Body of pancreas (tissue), 4 donors: ENCODE results near the gene IL1R1. TPM values are rescaled to one million over a fixed set of nuclear protein-coding genes. Genes with fewer than 3 reads are reported as not detected.

ENCODE experiments used
- ATAC-seq: fragments of 150-250 bp; one replicate; pipeline ENCODE4 v1.9.1; 2016
- DNase-seq, 4 donors: peaks; one replicate each; pipeline ENCODE4 v3.0.0-alpha.2; 2019
- H3K27ac ChIP-seq, 4 donors: fragments of 200-600 bp; sonication (generic); 1 replicate in 3 of 4; 2 replicates in 1 of 4; pipeline versions ENCODE4 v1.5.1 to v1.6.1; 2016 to 2019; ENCODE audit warnings: mild to moderate bottlenecking in 1 of 4, mixed read lengths in 1 of 4, moderate library complexity in 1 of 4
- H3K27me3 ChIP-seq, 2 donors: fragments of 200-600 bp; sonication (generic); one replicate each; pipeline ENCODE4 v1.6.0; 2016; ENCODE audit warnings: mild to moderate bottlenecking in 1 of 2
- H3K36me3 ChIP-seq, 2 donors: fragments of 200-600 bp; sonication (generic); replicated peaks in 1 of 2; 2 replicates each; pipeline ENCODE4 v1.5.1; 2016; ENCODE audit warnings: low read depth in 2 of 2; ENCODE audit not compliant: insufficient read depth in 1 of 2
- H3K4me1 ChIP-seq: fragments of 200-600 bp; sonication (generic); one replicate; pipeline ENCODE4 v1.6.0; 2016
- H3K4me3 ChIP-seq, 2 donors: fragments of 200-600 bp; sonication (generic); 1 replicate in 1 of 2; 2 replicates in 1 of 2; pipeline ENCODE4 v1.5.1; 2016 to 2019
- H3K9me3 ChIP-seq, 3 donors: fragments of 200-600 bp; sonication (generic); 1 replicate in 2 of 3; 2 replicates in 1 of 3; pipeline ENCODE4 v1.5.1; 2016
- CTCF ChIP-seq, 7 experiments: fragments of 450-650 bp in 4 of 7; fragments of 200-600 bp in 3 of 7; sonication (generic) in 3 of 7; IDR thresholded peaks; one replicate each; pipeline ENCODE4 v1.5.1; 2016 to 2019; ENCODE audit warnings: antibody characterized with exemption in 7 of 7
- POLR2A ChIP-seq, 3 donors: fragments of 450-650 bp; IDR thresholded peaks; one replicate each; pipeline ENCODE4 v1.6.1; 2016; ENCODE audit warnings: antibody characterized with exemption in 3 of 3, mild to moderate bottlenecking in 2 of 3
- WGBS, 2 donors: methylation state at CpG; one replicate each; pipeline ENCODE4 v1.1.5; 2017; 5-methylcytosine and 5-hydroxymethylcytosine counted together
- intact Hi-C: fragments of 100-400 bp; cut with DNase I; formaldehyde crosslinking; loops from one replicate; pipeline ENCODE4 v1.15.1; 2023
- total RNA-seq, 2 donors: library from RNA; depleted of rRNA; stranded (reverse); fragments of >200 nt; gene quantifications; one replicate each; pipeline ENCODE4 v1.1.0, GENCODE V29; 2016

IL1R1 gene
- total RNA-seq, 2 donors from 2014 or later, result 53.4 to 55.4 TPM

DNA sequence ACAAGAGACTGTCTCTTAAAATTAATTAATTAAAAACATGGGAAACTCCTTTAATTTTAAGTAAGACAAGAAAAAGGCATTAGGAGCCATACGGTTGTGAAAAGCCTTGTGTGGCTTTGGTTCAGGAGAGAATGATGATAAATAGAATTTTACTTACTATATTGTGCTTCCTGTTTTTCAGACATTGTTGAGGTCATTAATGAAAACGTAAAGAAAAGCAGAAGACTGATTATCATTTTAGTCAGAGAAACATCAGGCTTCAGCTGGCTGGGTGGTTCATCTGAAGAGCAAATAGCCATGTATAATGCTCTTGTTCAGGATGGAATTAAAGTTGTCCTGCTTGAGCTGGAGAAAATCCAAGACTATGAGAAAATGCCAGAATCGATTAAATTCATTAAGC, 33.6 kb downstream of the IL1R1 start:
- TF ChIP-seq CTCF (IDR thresholded peaks at IDR 0.05) (no peak), POLR2A (IDR thresholded peaks at IDR 0.05) (no peak)
- H3K9me3 ChIP-seq, result no peaks in the 10 kb centered on the region
- intact Hi-C loops, result no loop called here
- peaks cover 9% of the 10 kb centered on the region for H3K4me1 ChIP-seq
- ATAC-seq, result no peak
- no peak overlapping the region for H3K27ac ChIP-seq
- no peak overlapping the region for H3K4me3 ChIP-seq
- no peak for DNase-seq
- H3K36me3 ChIP-seq, result peaks cover 8 to 28% of the 10 kb centered on the region in 2 donors
- whole genome bisulfite sequencing, 2 donors, result 90 to 96% methylated on average over 3 of the region's 3 CpGs
- H3K27me3 ChIP-seq, result no peaks in the 10 kb centered on the region

- no peak overlapping the region for H3K27ac ChIP-seq
- no peak for TF ChIP-seq CTCF (IDR thresholded peaks at IDR 0.05)
- TF ChIP-seq POLR2A (IDR thresholded peaks at IDR 0.05), result no peak
These were observed 35.4 kb downstream of the IL1R1 start for GRCh38 chr2:102177814-102178478.

DNA sequence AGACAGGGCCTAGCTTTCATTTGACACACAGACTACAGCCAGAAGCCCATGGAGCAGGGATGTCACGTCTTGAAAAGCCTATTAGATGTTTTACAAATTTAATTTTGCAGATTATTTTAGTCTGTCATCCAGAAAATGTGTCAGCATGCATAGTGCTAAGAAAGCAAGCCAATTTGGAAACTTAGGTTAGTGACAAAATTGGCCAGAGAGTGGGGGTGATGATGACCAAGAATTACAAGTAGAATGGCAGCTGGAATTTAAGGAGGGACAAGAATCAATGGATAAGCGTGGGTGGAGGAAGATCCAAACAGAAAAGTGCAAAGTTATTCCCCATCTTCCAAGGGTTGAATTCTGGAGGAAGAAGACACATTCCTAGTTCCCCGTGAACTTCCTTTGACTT, 36.5 kb downstream of the IL1R1 start:
- 83 to 85% methylated on average over 3 of the region's 3 CpGs for WGBS, 2 donors
- peaks cover 8 to 12% of the 10 kb centered on the region in 2 donors for H3K36me3 ChIP-seq

More at GRCh38 chr2:102177814-102178478, 35.4 kb downstream of the IL1R1 start:
- H3K9me3 ChIP-seq, result no peaks in the 10 kb centered on the region
- peaks cover 9% of the 10 kb centered on the region for H3K4me1 ChIP-seq
- H3K4me3 ChIP-seq, result no peak overlapping the region
- WGBS, 2 donors, result 87 to 89% methylated on average over 7 of the region's 7 CpGs
- no peak for DNase-seq
- ATAC-seq, result no peak
- H3K27me3 ChIP-seq, result no peaks in the 10 kb centered on the region
- peaks cover 8 to 18% of the 10 kb centered on the region in 2 donors for H3K36me3 ChIP-seq
- intact Hi-C loops, result no loop called here

GRCh38 chr2:102179788-102180686, 37.5 kb downstream of the IL1R1 start:
- Histone ChIP-seq H3K27ac (no peak overlapping the region), H3K36me3 (peaks cover 4 to 7% of the 10 kb centered on the region in 2 donors), H3K4me3 (no peak overlapping the region), H3K27me3 (no peaks in the 10 kb centered on the region), H3K9me3 (no peaks in the 10 kb centered on the region), H3K4me1 (peaks cover 9% of the 10 kb centered on the region)
- intact Hi-C loops, result no loop called here
- no peak for ATAC-seq
- 36 to 60% methylated on average over 2 of the region's 2 CpGs for WGBS, 2 donors
- TF ChIP-seq CTCF (IDR thresholded peaks at IDR 0.05), result no peak
- TF ChIP-seq POLR2A (IDR thresholded peaks at IDR 0.05), result no peak
- peak in 1 of 4 donors; percentile 36 for DNase-seq

More for the DNA sequence above, 36.5 kb downstream of the IL1R1 start:
- peaks cover 9% of the 10 kb centered on the region for H3K4me1 ChIP-seq
- intact Hi-C loops, result no loop called here
- DNase-seq, result no peak
- H3K27me3 ChIP-seq, result no peaks in the 10 kb centered on the region
- H3K4me3 ChIP-seq, result no peak overlapping the region
- ATAC-seq, result no peak
- H3K9me3 ChIP-seq, result no peaks in the 10 kb centered on the region
- no peak for TF ChIP-seq POLR2A (IDR thresholded peaks at IDR 0.05)
- TF ChIP-seq CTCF (IDR thresholded peaks at IDR 0.05), result no peak
- H3K27ac ChIP-seq, result no peak overlapping the region
